Measurements from ENCODE around the gene TRIM40.

Gene TRIM40

DNA sequence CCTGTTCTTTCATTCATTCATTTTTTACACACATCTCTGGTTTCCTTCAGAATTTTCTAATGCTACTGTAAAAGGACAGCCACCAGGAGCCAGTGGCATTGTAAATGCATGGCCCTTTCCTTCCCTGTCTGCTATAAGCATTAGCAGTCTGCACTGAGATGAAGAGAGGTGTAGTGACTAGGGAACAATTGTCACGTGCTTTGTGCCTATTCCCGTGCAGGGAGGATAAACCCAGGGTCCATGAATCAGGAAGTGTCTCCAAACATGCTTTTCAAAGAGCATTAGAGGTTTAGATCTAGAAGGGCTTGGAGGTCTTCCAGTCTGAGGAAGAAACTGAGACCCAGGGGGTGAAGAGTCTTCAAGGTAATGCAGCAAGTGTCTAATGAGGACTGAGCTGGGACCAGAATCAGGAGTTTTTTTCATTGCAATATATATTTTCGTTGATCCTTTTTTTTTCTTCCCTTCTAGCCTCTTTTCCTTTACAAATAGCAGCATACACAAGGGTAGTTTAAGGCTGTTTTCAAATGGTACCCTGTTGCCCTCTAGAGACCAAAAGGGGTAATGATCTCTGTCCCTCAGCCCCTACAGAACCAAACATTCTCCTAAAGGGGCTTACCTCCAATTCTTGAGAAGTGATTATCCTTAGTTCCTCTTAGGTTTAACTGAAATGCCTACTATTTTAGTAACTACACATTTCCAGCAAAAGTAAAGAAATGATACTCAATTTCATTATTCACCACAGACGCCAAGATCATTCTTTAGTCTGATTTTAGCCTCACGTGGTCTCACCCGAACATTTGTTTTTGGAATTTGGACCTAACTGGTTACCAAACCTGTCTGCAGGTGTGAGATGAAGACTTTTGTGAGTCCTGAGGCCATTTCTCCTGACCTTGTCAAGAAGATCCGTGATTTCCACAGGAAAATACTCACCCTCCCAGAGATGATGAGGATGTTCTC is 34.0 kb downstream of the TRIM40 start:
- in situ Hi-C loops (cut with HindIII; ENCODE audit: low sequenced_read_pairs) = no loop called here
- DNase-seq (ENCODE audit: low read depth, low spot score) = peak; percentile 53
- TF ChIP-seq, protein P1, sequence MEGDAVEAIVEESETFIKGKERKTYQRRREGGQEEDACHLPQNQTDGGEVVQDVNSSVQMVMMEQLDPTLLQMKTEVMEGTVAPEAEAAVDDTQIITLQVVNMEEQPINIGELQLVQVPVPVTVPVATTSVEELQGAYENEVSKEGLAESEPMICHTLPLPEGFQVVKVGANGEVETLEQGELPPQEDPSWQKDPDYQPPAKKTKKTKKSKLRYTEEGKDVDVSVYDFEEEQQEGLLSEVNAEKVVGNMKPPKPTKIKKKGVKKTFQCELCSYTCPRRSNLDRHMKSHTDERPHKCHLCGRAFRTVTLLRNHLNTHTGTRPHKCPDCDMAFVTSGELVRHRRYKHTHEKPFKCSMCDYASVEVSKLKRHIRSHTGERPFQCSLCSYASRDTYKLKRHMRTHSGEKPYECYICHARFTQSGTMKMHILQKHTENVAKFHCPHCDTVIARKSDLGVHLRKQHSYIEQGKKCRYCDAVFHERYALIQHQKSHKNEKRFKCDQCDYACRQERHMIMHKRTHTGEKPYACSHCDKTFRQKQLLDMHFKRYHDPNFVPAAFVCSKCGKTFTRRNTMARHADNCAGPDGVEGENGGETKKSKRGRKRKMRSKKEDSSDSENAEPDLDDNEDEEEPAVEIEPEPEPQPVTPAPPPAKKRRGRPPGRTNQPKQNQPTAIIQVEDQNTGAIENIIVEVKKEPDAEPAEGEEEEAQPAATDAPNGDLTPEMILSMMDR (IDR thresholded peaks at IDR 0.05; ENCODE audit: low read depth, low read length) = peak; percentile 81
- no peak overlapping the region for H3K4me3 ChIP-seq (ENCODE audit: low read depth, low read length)

- TF ChIP-seq, protein P1 (IDR thresholded peaks at IDR 0.05; ENCODE audit: low read depth, low read length) = peak; percentile 1
- H3K4me3 ChIP-seq (ENCODE audit: low read depth, low read length) = no peak overlapping the region
- in situ Hi-C loops (cut with HindIII; ENCODE audit: low sequenced_read_pairs) = no loop called here
- DNase-seq (ENCODE audit: low read depth, low spot score) = peak; percentile 23
These were observed 35.9 kb downstream of the TRIM40 start for GRCh38 chr6:30171677-30172471.

DNA sequence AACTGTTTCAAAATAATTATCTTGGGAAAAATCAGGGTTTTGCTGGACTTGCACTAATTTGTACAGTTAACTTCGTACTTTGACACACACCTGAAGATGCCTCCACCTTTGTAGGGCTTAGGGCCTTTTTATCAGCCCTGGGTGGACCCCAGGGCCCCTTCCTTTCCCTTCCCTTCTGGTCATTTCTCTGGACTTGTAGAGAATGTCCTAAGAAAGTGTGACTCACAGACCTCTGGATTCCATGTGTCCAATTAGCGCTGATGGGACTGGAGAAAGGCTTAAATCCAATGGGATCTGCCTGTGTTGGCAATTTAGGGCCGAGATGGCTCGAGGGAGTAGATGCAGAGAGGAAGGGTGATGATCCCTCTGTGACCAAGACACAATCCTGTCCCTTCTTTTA is 36.7 kb downstream of the TRIM40 start:
- no peak overlapping the region for H3K4me3 ChIP-seq (ENCODE audit: low read depth, low read length)
- TF ChIP-seq, protein P1 (IDR thresholded peaks at IDR 0.05; ENCODE audit: low read depth, low read length) = no peak
- in situ Hi-C loops (cut with HindIII; ENCODE audit: low sequenced_read_pairs) = no loop called here
- DNase-seq (ENCODE audit: low read depth, low spot score) = no peak

DNA sequence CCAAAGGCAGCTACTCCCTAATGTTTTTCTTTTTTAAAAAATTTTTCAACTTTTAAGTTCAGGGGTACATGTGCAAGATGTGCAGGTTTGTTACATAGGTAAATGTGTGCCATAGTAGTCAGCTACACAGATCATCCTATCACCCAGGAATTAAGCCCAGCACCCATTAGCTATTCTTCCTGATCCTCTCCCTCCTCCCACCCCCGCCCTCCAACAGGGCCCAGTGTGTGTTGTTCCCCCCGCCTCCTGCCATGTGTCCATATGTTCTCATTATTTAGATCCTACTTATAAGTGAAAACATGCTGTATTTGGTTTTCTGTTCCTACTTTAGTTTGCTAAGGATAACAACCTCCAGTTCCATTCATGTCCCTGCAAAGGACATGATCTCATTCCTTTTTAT is 39.8 kb downstream of the TRIM40 start:
- TF ChIP-seq, protein P1 (IDR thresholded peaks at IDR 0.05; ENCODE audit: low read depth, low read length) = no peak
- no peak for DNase-seq (ENCODE audit: low read depth, low spot score)

GRCh38 chr6:30178837-30179236 is 42.9 kb downstream of the TRIM40 start:
- in situ Hi-C loops (cut with HindIII; ENCODE audit: low sequenced_read_pairs) = no loop called here
- DNase-seq (ENCODE audit: low read depth, low spot score) = no peak
- TF ChIP-seq, protein P1 (IDR thresholded peaks at IDR 0.05; ENCODE audit: low read depth, low read length) = no peak
- H3K4me3 ChIP-seq (ENCODE audit: low read depth, low read length) = no peak overlapping the region

More for the DNA sequence above, 39.8 kb downstream of the TRIM40 start:
- no peak overlapping the region for H3K4me3 ChIP-seq (ENCODE audit: low read depth, low read length)
- in situ Hi-C loops (cut with HindIII; ENCODE audit: low sequenced_read_pairs) = no loop called here

GRCh38 chr6:30180145-30180544 is 44.2 kb downstream of the TRIM40 start:
- H3K4me3 ChIP-seq (ENCODE audit: low read depth, low read length) = no peak overlapping the region
- in situ Hi-C loops (cut with HindIII; ENCODE audit: low sequenced_read_pairs) = no loop called here
- TF ChIP-seq, protein P1 (IDR thresholded peaks at IDR 0.05; ENCODE audit: low read depth, low read length) = no peak
- DNase-seq (ENCODE audit: low read depth, low spot score) = no peak

All from astrocyte of the spinal cord (primary cell).